ENCODE data around the gene SULT1A2.

Gene SULT1A2

DNA sequence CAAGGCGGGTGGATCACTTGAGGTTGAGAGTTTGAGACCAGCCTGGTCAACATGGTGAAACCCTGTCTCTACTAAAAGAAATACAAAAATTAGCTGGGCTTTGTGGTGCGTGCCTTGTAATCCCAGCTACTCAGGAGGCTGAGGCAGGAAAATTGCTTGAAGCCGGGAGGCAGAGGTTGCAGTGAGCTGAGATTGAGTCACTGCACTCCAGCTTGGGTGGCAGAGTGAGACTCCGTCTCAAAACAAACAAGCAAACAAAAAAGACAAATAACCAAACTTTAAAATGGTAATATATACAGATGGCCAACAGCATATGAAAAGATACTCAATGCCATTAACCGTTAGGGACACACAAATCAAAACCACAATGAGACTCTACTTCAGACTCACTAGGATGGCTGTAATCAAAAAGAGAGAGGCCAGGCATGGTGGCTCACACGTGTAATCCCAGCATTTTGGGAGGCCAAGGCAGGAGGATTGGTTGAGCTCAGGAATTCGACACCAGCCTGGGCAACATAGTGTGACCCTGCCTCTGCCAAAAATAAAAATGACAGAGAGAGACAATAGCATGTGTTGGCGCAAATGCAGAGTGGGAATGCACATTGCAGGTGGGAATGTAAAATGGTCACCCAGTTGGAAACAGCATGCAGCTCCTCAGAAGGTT lies 21.3 kb downstream of the SULT1A2 start:
- H2BK5ac ChIP-seq (ENCODE audit: low read depth, low read length, poor library complexity), result no peak overlapping the region
- WGBS (ENCODE audit: extremely low coverage, insufficient coverage, insufficient read length), result no CpG with 5 or more reads among the region's 8 CpGs
- H4K91ac ChIP-seq (ENCODE audit: low read depth, low read length), result no peak overlapping the region
- no peak overlapping the region for H3K9ac ChIP-seq (ENCODE audit: low read length)
- H3K27me3 ChIP-seq (ENCODE audit: insufficient read depth, low read length), result no peaks in the 10 kb centered on the region
- no peaks in the 10 kb centered on the region for H3K36me3 ChIP-seq (ENCODE audit: control insufficient read depth in 1 of 2, insufficient read depth in 2 of 2, low read length in 2 of 2)
- H3K14ac ChIP-seq (ENCODE audit: low read length), result no peak overlapping the region
- no peaks in the 10 kb centered on the region for H3K79me1 ChIP-seq (ENCODE audit: low read length)
- H3K18ac ChIP-seq (ENCODE audit: low read length), result no peak overlapping the region
- H4K8ac ChIP-seq (ENCODE audit: low read depth, low read length), result no peak overlapping the region
- no peak overlapping the region for H2AFZ ChIP-seq (ENCODE audit: insufficient read depth, low read length, poor library complexity)
- peaks cover 0 to 8% of the 10 kb centered on the region in 2 experiments for H3K4me1 ChIP-seq (ENCODE audit: control insufficient read depth in 1 of 2, insufficient read depth in 2 of 2, low read length in 2 of 2)
- H3K4me3 ChIP-seq (ENCODE audit: low read depth, low read length), result no peak overlapping the region
- no peak overlapping the region for H2BK12ac ChIP-seq (ENCODE audit: low read length)
- H4K12ac ChIP-seq (ENCODE audit: low read depth, low read length), result no peak overlapping the region
- H3K4me2 ChIP-seq (ENCODE audit: low read length), result no peak overlapping the region
- H3K9me3 ChIP-seq (ENCODE audit: insufficient read depth, low read depth, low read length), result no peaks in the 10 kb centered on the region
- no peak overlapping the region for H3K27ac ChIP-seq (ENCODE audit: low read depth, low read length)
- DNase-seq, result no peak
- H3K23ac ChIP-seq (ENCODE audit: low read length), result no peak overlapping the region
- no peak overlapping the region for H2AK5ac ChIP-seq (ENCODE audit: low read length)
- no peaks in the 10 kb centered on the region for H3K79me2 ChIP-seq (ENCODE audit: control insufficient read depth, insufficient read depth, low read length, poor library complexity)
- no peak overlapping the region for H2BK120ac ChIP-seq (ENCODE audit: insufficient read depth, low read length, poor library complexity)
- H3K4ac ChIP-seq (ENCODE audit: low read depth, low read length), result no peak overlapping the region

GRCh38 chr16:28574925-28575324 lies 21.9 kb downstream of the SULT1A2 start:
- Histone ChIP-seq H4K8ac (ENCODE audit: low read depth, low read length) (no peak overlapping the region), H3K18ac (ENCODE audit: low read length) (no peak overlapping the region), H3K4me2 (ENCODE audit: low read length) (no peak overlapping the region), H2AFZ (ENCODE audit: insufficient read depth, low read length, poor library complexity) (no peak overlapping the region), H3K79me2 (ENCODE audit: control insufficient read depth, insufficient read depth, low read length, poor library complexity) (no peaks in the 10 kb centered on the region), H3K9ac (ENCODE audit: low read length) (no peak overlapping the region), H4K12ac (ENCODE audit: low read depth, low read length) (no peak overlapping the region), H3K79me1 (ENCODE audit: low read length) (no peaks in the 10 kb centered on the region), H3K14ac (ENCODE audit: low read length) (no peak overlapping the region), H4K91ac (ENCODE audit: low read depth, low read length) (no peak overlapping the region), H3K4me3 (ENCODE audit: low read depth, low read length) (no peak overlapping the region), H2BK5ac (ENCODE audit: low read depth, low read length, poor library complexity) (no peak overlapping the region), H3K9me3 (ENCODE audit: insufficient read depth, low read depth, low read length) (peaks cover 1% of the 10 kb centered on the region), H2BK12ac (ENCODE audit: low read length) (no peak overlapping the region), H3K4ac (ENCODE audit: low read depth, low read length) (no peak overlapping the region), H3K23ac (ENCODE audit: low read length) (no peak overlapping the region), H3K27me3 (ENCODE audit: insufficient read depth, low read length) (no peaks in the 10 kb centered on the region), H3K27ac (ENCODE audit: low read depth, low read length) (no peak overlapping the region), H3K4me1 (ENCODE audit: control insufficient read depth in 1 of 2, insufficient read depth in 2 of 2, low read length in 2 of 2) (peaks cover 0 to 8% of the 10 kb centered on the region in 2 experiments), H2AK5ac (ENCODE audit: low read length) (no peak overlapping the region), H3K36me3 (ENCODE audit: control insufficient read depth in 1 of 2, insufficient read depth in 2 of 2, low read length in 2 of 2) (no peaks in the 10 kb centered on the region), H2BK120ac (ENCODE audit: insufficient read depth, low read length, poor library complexity) (no peak overlapping the region)
- no CpG with 5 or more reads among the region's 2 CpGs for WGBS (ENCODE audit: extremely low coverage, insufficient coverage, insufficient read length)
- DNase-seq, result no peak

GRCh38 chr16:28573738-28574718 lies 22.8 kb downstream of the SULT1A2 start:
- Histone ChIP-seq H3K9ac (ENCODE audit: low read length) (no peak overlapping the region), H3K79me2 (ENCODE audit: control insufficient read depth, insufficient read depth, low read length, poor library complexity) (no peaks in the 10 kb centered on the region), H2AK5ac (ENCODE audit: low read length) (no peak overlapping the region), H4K8ac (ENCODE audit: low read depth, low read length) (no peak overlapping the region), H3K4me1 (ENCODE audit: control insufficient read depth in 1 of 2, insufficient read depth in 2 of 2, low read length in 2 of 2) (peaks cover 0 to 8% of the 10 kb centered on the region in 2 experiments), H3K9me3 (ENCODE audit: insufficient read depth, low read depth, low read length) (peaks cover 3% of the 10 kb centered on the region), H4K91ac (ENCODE audit: low read depth, low read length) (no peak overlapping the region), H3K4ac (ENCODE audit: low read depth, low read length) (no peak overlapping the region), H3K27ac (ENCODE audit: low read depth, low read length) (no peak overlapping the region), H3K4me2 (ENCODE audit: low read length) (no peak overlapping the region), H3K4me3 (ENCODE audit: low read depth, low read length) (no peak overlapping the region), H2BK120ac (ENCODE audit: insufficient read depth, low read length, poor library complexity) (no peak overlapping the region), H4K12ac (ENCODE audit: low read depth, low read length) (no peak overlapping the region), H2BK5ac (ENCODE audit: low read depth, low read length, poor library complexity) (no peak overlapping the region), H2BK12ac (ENCODE audit: low read length) (no peak overlapping the region), H3K18ac (ENCODE audit: low read length) (no peak overlapping the region), H3K79me1 (ENCODE audit: low read length) (no peaks in the 10 kb centered on the region), H3K36me3 (ENCODE audit: control insufficient read depth in 1 of 2, insufficient read depth in 2 of 2, low read length in 2 of 2) (no peaks in the 10 kb centered on the region), H3K27me3 (ENCODE audit: insufficient read depth, low read length) (no peaks in the 10 kb centered on the region), H2AFZ (ENCODE audit: insufficient read depth, low read length, poor library complexity) (no peak overlapping the region), H3K23ac (ENCODE audit: low read length) (no peak overlapping the region), H3K14ac (ENCODE audit: low read length) (no peak overlapping the region)
- WGBS (ENCODE audit: extremely low coverage, insufficient coverage, insufficient read length), result no CpG with 5 or more reads among the region's 17 CpGs
- no peak for DNase-seq

GRCh38 chr16:28572696-28573510 lies 23.9 kb downstream of the SULT1A2 start:
- no peak overlapping the region for H3K27ac ChIP-seq (ENCODE audit: low read depth, low read length)
- H3K9me3 ChIP-seq (ENCODE audit: insufficient read depth, low read depth, low read length), result peaks cover 3% of the 10 kb centered on the region
- no CpG with 5 or more reads among the region's 15 CpGs for WGBS (ENCODE audit: extremely low coverage, insufficient coverage, insufficient read length)
- H3K4me1 ChIP-seq (ENCODE audit: control insufficient read depth in 1 of 2, insufficient read depth in 2 of 2, low read length in 2 of 2), result peaks cover 0 to 8% of the 10 kb centered on the region in 2 experiments
- H3K79me2 ChIP-seq (ENCODE audit: control insufficient read depth, insufficient read depth, low read length, poor library complexity), result no peaks in the 10 kb centered on the region
- no peak overlapping the region for H3K4me3 ChIP-seq (ENCODE audit: low read depth, low read length)
- no peak overlapping the region for H2AK5ac ChIP-seq (ENCODE audit: low read length)
- H3K27me3 ChIP-seq (ENCODE audit: insufficient read depth, low read length), result no peaks in the 10 kb centered on the region
- H3K18ac ChIP-seq (ENCODE audit: low read length), result no peak overlapping the region
- H3K9ac ChIP-seq (ENCODE audit: low read length), result no peak overlapping the region
- H4K12ac ChIP-seq (ENCODE audit: low read depth, low read length), result peak overlapping the region; percentile 31
- H3K4ac ChIP-seq (ENCODE audit: low read depth, low read length), result no peak overlapping the region
- no peak for DNase-seq
- no peak overlapping the region for H2BK12ac ChIP-seq (ENCODE audit: low read length)
- no peak overlapping the region for H4K91ac ChIP-seq (ENCODE audit: low read depth, low read length)
- no peaks in the 10 kb centered on the region for H3K79me1 ChIP-seq (ENCODE audit: low read length)
- H3K14ac ChIP-seq (ENCODE audit: low read length), result no peak overlapping the region
- H2AFZ ChIP-seq (ENCODE audit: insufficient read depth, low read length, poor library complexity), result no peak overlapping the region
- H4K8ac ChIP-seq (ENCODE audit: low read depth, low read length), result no peak overlapping the region
- no peak overlapping the region for H3K4me2 ChIP-seq (ENCODE audit: low read length)
- no peaks in the 10 kb centered on the region for H3K36me3 ChIP-seq (ENCODE audit: control insufficient read depth in 1 of 2, insufficient read depth in 2 of 2, low read length in 2 of 2)
- H3K23ac ChIP-seq (ENCODE audit: low read length), result no peak overlapping the region
- H2BK5ac ChIP-seq (ENCODE audit: low read depth, low read length, poor library complexity), result no peak overlapping the region
- H2BK120ac ChIP-seq (ENCODE audit: insufficient read depth, low read length, poor library complexity), result no peak overlapping the region
